Adrenal gland (tissue), 12 donors: Measurements from ENCODE around the gene ZSWIM1. TPM values are rescaled to one million over a fixed set of nuclear protein-coding genes. Genes with fewer than 3 reads are reported as not detected.
A peak's percentile ranks its signal among the peaks of the same experiment; 100 is the strongest.

ENCODE experiments used
- DNase-seq, 7 donors: peaks; one replicate each; pipeline ENCODE4 v3.0.0-alpha.2; 2019 to 2020
- H3K27ac ChIP-seq, 5 donors: fragments of 200-600 bp; sonication (generic) in 4 of 5; 1 replicate in 3 of 5; 2 replicates in 2 of 5; pipeline versions ENCODE4 v1.5.1 to v1.8.0; 2016 to 2020; ENCODE audit warnings: mild to moderate bottlenecking in 1 of 5
- H3K27me3 ChIP-seq: fragments of 200-600 bp; 2 replicates; pipeline ENCODE4 v1.8.0; 2021
- H3K36me3 ChIP-seq, 2 donors: fragments of 200-600 bp; replicated peaks in 1 of 2; 1 replicate in 1 of 2; 2 replicates in 1 of 2; pipeline versions ENCODE4 v1.5.1 to v1.8.0; 2018 to 2022
- H3K4me1 ChIP-seq, 2 donors: fragments of 200-600 bp; replicated peaks in 1 of 2; 1 replicate in 1 of 2; 2 replicates in 1 of 2; pipeline versions ENCODE4 v1.5.1 to v1.8.0; 2018 to 2021
- H3K4me3 ChIP-seq, 4 donors: fragments of 200-600 bp; sonication (generic) in 3 of 4; one replicate each; pipeline ENCODE4 v1.5.1; 2016 to 2018
- H3K9me3 ChIP-seq, 3 donors: fragments of 200-600 bp; sonication (generic) in 1 of 3; replicated peaks in 1 of 3; 1 replicate in 2 of 3; 2 replicates in 1 of 3; pipeline versions ENCODE4 v1.5.1 to v1.8.0; 2016 to 2021
- POLR2A ChIP-seq, 2 donors: fragments of 450-650 bp; IDR thresholded peaks; one replicate each; pipeline ENCODE4 v1.6.1; 2017; ENCODE audit warnings: antibody characterized with exemption in 2 of 2, mild to moderate bottlenecking in 2 of 2, moderate library complexity in 1 of 2
- WGBS, 4 donors: extraction: QIAGEN DNeasy Blood & Tissue Kit in 2 of 4; methylation state at CpG; one replicate each; pipeline versions ENCODE4 v1.1.5 to v1.1.7; 2013 to 2017; 5-methylcytosine and 5-hydroxymethylcytosine counted together
- intact Hi-C, 2 donors: fragments of 100-400 bp; cut with DNase I; formaldehyde crosslinking; loops; one replicate each; pipeline versions ENCODE4 v1.14.1 to v1.15.0; 2022 to 2023
- polyA plus RNA-seq, 3 donors: library from polyadenylated mRNA; stranded (reverse); fragments of 200-250 nt in 2 of 3; fragments of 350-450 nt in 1 of 3; fragmentation: Illumina TruSeq in 1 of 3; extraction: RNeasy Lipid Tissue Mini Kit (QIAGEN cat#74804) in 1 of 3; gene quantifications; one replicate each; pipeline ENCODE4 v1.2.3, GENCODE V29; 2013 to 2014
- total RNA-seq, 9 donors: library from RNA; depleted of rRNA in 4 of 9; stranded (reverse); fragments of >200 nt in 4 of 9; fragments of 120-200 nt in 1 of 9; fragmentation: NEBNext Ultra II Directional in 1 of 9; extraction: Animal tissue kit (Norgen Biotek cat#: 25700) in 1 of 9; gene quantifications; one replicate each; pipeline versions ENCODE4 v1.1.0 to v1.2.4, GENCODE V29; 2013 to 2023
- TF ChIP-seq, protein P1 (sequence below), 6 experiments: fragments of 450-650 bp in 4 of 6; fragments of 200-600 bp in 2 of 6; sonication (generic) in 1 of 6; IDR thresholded peaks; 1 replicate in 5 of 6; 2 replicates in 1 of 6; pipeline versions ENCODE4 v1.5.1 to v1.8.0; 2016 to 2021; ENCODE audit warnings: antibody characterized with exemption in 6 of 6, mild to moderate bottlenecking in 2 of 6, moderate library complexity in 1 of 6
- donor health status: healthy with polysubstance abuse.
- donor health status: Bipolar disorder and iron deficiency.
- donor health status: DM: yes; HTN: yes; CAD: no.
- donor health status: DM: no; HTN: no; CAD: no.
- donor health status: DM: no; HTN: no; CAD: no.
- donor health status: DM: yes; HTN: yes; CAD: no.

The ZSWIM1 gene
- total and polyA plus RNA-seq, 12 donors: 4.2 to 22.1 (median 18.3) TPM

DNA sequence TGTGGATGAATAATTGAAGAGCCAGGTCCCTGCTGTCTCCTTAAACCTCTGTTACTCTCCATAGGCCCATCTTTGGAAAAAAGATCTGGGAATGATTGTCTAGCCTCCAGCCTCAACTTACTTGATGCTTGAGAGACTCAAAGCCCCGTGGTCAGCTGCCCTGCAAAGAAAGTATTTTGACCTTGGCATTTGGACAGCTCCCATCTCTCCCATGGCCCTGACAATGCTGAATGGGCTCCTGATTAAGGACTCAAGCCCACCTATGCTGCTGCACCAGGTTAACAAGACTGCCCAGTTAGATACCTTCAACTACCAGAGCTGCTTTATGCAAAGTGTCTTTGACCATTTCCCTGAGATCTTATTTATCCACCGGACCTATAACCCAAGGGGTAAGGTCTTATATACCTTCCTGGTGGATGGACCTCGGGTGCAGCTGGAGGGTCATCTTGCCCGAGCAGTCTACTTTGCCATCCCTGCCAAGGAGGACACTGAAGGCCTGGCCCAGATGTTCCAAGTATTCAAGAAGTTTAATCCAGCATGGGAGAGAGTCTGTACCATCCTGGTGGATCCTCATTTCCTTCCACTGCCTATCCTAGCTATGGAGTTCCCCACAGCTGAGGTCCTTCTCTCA lies 1.6 kb downstream of the ZSWIM1 start:
- WGBS, 4 donors: 65 to 76% (median 72%) methylated on average over 4 of the region's 4 CpGs
- Histone ChIP-seq H3K9me3 (no peaks in the 10 kb centered on the region), H3K4me1 (peaks cover 32 to 45% of the 10 kb centered on the region in 2 donors), H3K36me3 (peaks cover 0 to 31% of the 10 kb centered on the region in 2 donors), H3K4me3 (no peak overlapping the region), H3K27me3 (no peaks in the 10 kb centered on the region), H3K27ac (peak overlapping the region in 1 of 5 donors; percentile 43)
- intact Hi-C loops: no loop called here
- TF ChIP-seq, protein P1, sequence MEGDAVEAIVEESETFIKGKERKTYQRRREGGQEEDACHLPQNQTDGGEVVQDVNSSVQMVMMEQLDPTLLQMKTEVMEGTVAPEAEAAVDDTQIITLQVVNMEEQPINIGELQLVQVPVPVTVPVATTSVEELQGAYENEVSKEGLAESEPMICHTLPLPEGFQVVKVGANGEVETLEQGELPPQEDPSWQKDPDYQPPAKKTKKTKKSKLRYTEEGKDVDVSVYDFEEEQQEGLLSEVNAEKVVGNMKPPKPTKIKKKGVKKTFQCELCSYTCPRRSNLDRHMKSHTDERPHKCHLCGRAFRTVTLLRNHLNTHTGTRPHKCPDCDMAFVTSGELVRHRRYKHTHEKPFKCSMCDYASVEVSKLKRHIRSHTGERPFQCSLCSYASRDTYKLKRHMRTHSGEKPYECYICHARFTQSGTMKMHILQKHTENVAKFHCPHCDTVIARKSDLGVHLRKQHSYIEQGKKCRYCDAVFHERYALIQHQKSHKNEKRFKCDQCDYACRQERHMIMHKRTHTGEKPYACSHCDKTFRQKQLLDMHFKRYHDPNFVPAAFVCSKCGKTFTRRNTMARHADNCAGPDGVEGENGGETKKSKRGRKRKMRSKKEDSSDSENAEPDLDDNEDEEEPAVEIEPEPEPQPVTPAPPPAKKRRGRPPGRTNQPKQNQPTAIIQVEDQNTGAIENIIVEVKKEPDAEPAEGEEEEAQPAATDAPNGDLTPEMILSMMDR (IDR thresholded peaks at IDR 0.05): no peak
- DNase-seq: no peak

DNA sequence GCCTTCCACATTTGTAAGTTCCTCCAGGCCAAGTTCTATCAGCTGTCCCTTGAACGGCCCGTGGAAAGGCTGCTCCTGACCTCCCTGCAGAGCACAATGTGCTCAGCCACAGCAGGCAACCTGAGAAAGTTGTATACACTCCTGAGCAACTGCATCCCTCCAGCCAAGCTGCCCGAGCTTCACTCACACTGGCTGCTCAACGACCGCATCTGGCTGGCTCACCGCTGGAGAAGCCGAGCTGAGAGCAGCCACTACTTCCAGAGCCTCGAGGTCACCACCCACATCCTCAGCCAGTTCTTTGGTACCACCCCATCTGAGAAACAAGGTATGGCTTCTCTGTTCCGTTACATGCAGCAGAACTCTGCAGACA lies 2.1 kb downstream of the ZSWIM1 start:
- 56 to 75% (median 69%) methylated on average over 5 to 9 of the region's 9 CpGs for WGBS, 4 donors
- peak in 1 of 7 donors; percentile 24 for DNase-seq
- no peaks in the 10 kb centered on the region for H3K27me3 ChIP-seq
- H3K4me3 ChIP-seq: no peak overlapping the region
- peaks cover 32 to 45% of the 10 kb centered on the region in 2 donors for H3K4me1 ChIP-seq
- peak overlapping the region in 1 of 5 donors; percentile 43 for H3K27ac ChIP-seq
- intact Hi-C loops: no loop called here
- TF ChIP-seq, protein P1 (IDR thresholded peaks at IDR 0.05): no peak
- TF ChIP-seq POLR2A (IDR thresholded peaks at IDR 0.05): no peak
- H3K36me3 ChIP-seq: peaks cover 0 to 33% of the 10 kb centered on the region in 2 donors
- H3K9me3 ChIP-seq: no peaks in the 10 kb centered on the region

DNA sequence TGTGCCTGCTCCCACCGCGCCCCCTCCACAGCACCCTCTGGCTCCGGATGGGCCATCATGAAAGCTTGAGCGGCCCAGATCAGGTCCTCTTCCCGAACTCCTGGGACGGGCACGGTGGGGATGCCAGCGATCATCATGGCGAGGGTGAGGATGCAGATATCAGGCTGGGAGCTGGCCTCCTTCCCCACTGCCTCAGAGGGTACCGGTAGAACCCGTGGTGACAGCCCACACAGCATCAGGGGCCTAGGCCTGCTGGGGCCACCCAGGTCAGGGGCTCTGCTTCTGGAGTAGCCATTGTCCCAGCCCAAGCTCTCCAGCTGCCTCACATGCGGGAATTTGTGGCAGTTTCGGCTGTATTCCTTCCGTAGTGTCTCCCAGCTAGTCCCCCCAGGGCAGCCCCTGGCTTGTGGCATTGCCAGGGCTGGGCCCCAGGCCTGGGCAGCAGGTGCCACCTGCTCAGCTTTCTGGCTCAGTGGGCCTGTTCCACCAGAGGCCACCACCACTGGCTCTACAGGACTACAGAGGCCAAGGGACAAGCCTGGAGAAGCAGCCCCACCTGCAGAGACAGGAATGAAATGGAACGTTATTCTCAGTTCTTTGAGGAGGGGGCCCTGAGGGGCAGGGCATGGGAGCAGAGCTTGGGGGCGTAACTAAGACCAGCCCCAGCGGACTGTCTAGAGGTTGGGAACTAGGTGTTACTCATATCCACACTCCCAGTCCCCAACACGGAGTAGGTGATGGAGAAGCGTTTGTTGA lies 5.7 kb downstream of the ZSWIM1 start:
- Histone ChIP-seq H3K4me1 (peaks cover 26 to 52% of the 10 kb centered on the region in 2 donors), H3K4me3 (no peak overlapping the region), H3K27me3 (no peaks in the 10 kb centered on the region), H3K27ac (no peak overlapping the region), H3K36me3 (peaks cover 0 to 30% of the 10 kb centered on the region in 2 donors), H3K9me3 (no peaks in the 10 kb centered on the region)
- TF ChIP-seq POLR2A (IDR thresholded peaks at IDR 0.05): no peak
- TF ChIP-seq, protein P1 (IDR thresholded peaks at IDR 0.05): no peak
- intact Hi-C loops: no loop called here
- DNase-seq: peak in 1 of 7 donors; percentile 28
- WGBS, 4 donors: 91 to 95% (median 93%) methylated on average over 14 to 19 of the region's 19 CpGs

DNA sequence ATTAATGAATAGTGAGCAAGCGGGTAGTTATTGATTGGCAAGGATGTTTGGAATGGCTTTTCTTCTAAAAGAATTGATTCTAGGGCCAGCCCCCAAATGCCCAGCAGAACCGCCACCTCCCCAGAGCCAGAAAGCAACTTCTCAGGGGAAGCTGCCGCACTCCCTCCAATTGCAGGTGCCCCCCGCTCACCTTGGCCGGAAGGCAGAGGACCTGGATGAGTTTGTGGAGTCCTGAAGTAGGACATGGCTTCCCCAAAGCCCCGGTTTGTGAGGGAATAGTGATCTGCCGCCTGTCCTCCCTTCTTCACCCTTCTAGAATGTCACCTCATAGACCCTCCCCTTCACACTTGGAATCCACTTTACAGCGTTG lies 6.3 kb downstream of the ZSWIM1 start, which contains the start of gene SPATA25:
Gene SPATA25, minus strand, starts transcription at position 277 of the 370 bp plus-strand sequence. Its CDS starts 32 bp downstream, at position 245.
- H3K9me3 ChIP-seq: no peaks in the 10 kb centered on the region
- intact Hi-C loops: no loop called here
- TF ChIP-seq POLR2A (IDR thresholded peaks at IDR 0.05): no peak
- TF ChIP-seq, protein P1 (IDR thresholded peaks at IDR 0.05): no peak
- H3K36me3 ChIP-seq: peaks cover 0 to 30% of the 10 kb centered on the region in 2 donors
- H3K4me1 ChIP-seq: peaks cover 27 to 52% of the 10 kb centered on the region in 2 donors
- no peak within 1 kb of the TSS for H3K4me3 ChIP-seq
- no peak for DNase-seq
- no peaks in the 10 kb centered on the region for H3K27me3 ChIP-seq
- WGBS, 4 donors: 96 to 98% (median 96%) methylated on average over 7 to 8 of the region's 8 CpGs
- H3K27ac ChIP-seq: peak within 1 kb of the TSS in 1 of 5 donors; percentile 26
